RCC 7860 (cell line): Measurements from ENCODE around the gene ELMOD3.
"Not testable (repeated sequence)": the region's sequence is repeated elsewhere in the genome, so short reads cannot be mapped to it uniquely, and the experiment has no call there.

Source experiments
- DNase-seq: peaks from one replicate; pipeline ENCODE4 v3.0.0-alpha.2; 2015; ENCODE audit warnings: low spot score
- FAIRE-seq: peaks from 2 replicates; lab custom pipeline; 2012; peaks lifted over from hg19 to GRCh38; lab: Jason Lieb, UNC

ELMOD3 gene

GRCh38 chr2:85329181-85329651 lies 25.4 kb upstream of the ELMOD3 start:
- no peak for FAIRE-seq
- DNase-seq = no peak

GRCh38 chr2:85329701-85330100 lies 24.9 kb upstream of the ELMOD3 start:
- not testable (repeated sequence) for FAIRE-seq, DNase-seq

DNA sequence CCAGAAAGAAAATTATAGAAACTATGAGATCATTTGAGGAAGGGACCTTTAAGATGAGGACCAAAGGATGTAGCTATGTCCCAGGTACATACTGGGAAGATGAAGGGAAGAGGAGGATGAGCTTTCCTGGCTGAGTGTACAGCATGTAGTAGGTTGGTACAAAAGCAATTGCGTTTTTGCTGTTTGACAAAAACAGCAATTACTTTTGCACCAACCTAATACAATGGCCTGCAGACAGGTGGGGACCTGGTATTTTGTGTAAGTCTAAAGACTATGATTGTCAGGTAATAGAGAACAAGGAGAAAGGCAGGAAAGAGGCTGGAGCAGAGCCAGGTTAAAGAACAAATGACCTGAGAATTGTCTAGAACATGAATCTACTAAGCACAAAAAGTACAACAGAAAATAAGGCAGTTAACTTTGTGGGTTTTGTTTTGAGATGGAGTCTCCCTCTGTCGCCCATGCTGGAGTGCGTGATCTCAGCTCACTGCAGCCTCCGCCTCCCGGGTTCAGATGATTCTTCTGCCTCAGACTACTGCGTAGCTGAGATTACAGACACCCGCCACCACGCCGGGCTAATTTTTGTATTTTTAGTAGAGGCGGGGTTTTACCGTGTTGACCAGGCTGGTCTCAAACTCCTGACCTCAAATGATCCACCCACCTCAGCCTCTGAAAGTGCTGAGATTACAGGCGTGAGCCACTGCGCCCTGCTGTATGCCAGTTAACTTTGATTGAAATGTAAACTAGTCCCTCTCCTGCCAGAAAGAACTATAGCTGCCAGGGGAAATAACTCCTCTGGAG lies 23.5 kb upstream of the ELMOD3 start:
- no peak for FAIRE-seq

DNA sequence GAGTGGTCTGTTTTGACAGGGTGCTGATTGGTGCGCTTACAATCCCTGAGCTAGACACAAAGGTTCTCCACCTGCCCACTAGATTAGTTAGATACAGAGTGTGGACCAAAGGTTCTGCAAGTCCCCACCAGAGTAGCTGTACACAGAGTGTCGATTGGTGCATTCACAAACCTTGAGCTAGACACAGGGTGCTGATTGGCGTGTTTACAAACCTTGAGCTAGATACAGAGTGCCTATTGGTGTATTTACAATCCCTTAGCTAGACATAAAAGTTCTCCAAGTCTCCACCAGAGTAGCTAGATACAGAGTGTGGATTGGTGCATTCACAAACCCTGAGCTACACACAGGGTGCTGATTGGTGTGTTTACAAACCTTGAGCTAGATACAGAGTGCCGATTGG lies 20.7 kb upstream of the ELMOD3 start:
- not testable (repeated sequence) for FAIRE-seq, DNase-seq

More for the DNA sequence above, 23.5 kb upstream of the ELMOD3 start:
- DNase-seq = no peak

- FAIRE-seq (no peak), DNase-seq (no peak)
These were observed 19.6 kb upstream of the ELMOD3 start for GRCh38 chr2:85334928-85335327.

- DNase-seq (no peak), FAIRE-seq (no peak)
These were observed 14.3 kb upstream of the ELMOD3 start for GRCh38 chr2:85340034-85340892.

GRCh38 chr2:85341269-85342029 lies 13.1 kb upstream of the ELMOD3 start:
- DNase-seq (no peak), FAIRE-seq (no peak)

DNA sequence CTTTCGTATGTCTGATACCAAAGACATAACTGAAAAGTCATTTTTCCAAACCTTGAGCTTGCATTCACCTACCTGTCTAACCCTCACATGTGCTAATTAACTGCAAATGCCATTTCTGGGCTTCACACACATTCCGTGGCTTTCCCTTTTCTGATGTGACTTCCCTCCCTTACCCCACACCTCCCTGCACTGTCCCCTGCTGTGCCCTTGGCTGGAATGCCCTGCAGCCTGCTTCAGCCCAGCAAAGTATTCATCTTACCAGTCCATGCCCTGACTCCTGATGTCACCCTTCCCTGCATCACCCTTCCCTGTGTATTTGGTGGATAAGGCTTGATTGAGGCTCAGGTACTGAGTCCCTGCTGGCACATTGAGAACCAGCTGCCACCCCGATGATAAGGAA lies 12.4 kb upstream of the ELMOD3 start:
- DNase-seq = no peak
- FAIRE-seq = no peak

DNA sequence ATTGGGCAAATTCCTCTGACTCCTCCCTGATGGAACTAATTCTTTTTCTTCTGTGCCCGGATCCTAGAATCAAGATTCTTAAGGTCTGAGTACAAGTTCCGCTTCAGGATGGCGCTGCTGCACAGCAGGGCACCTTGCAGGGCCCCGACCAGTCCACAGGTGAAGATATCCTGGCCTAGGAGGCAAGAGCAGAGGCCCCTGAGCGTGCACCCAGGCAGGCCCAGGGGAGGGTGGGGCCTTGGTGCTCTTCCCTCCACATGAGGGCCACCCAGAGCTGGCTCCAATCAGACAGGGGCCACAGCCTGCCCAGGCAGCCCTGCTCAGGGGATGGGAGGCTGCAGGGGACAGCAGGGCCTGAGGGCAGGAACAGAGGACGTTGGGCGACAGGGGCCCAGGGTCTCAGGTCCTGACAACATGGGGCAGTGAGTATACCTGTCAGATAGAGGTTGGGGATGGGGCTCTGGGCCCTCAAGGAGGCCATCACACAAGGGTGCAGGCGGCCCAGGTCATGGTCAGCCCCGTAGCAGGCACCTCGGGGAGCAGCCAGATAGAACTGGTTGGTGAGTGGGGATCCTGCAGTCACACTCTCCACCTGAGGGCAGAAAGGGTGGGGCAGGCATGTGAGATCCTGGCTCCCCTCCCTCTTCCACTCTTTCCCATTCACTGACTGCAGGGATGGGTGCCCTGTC lies 11.2 kb upstream of the ELMOD3 start:
- not testable (repeated sequence) for DNase-seq, FAIRE-seq

DNA sequence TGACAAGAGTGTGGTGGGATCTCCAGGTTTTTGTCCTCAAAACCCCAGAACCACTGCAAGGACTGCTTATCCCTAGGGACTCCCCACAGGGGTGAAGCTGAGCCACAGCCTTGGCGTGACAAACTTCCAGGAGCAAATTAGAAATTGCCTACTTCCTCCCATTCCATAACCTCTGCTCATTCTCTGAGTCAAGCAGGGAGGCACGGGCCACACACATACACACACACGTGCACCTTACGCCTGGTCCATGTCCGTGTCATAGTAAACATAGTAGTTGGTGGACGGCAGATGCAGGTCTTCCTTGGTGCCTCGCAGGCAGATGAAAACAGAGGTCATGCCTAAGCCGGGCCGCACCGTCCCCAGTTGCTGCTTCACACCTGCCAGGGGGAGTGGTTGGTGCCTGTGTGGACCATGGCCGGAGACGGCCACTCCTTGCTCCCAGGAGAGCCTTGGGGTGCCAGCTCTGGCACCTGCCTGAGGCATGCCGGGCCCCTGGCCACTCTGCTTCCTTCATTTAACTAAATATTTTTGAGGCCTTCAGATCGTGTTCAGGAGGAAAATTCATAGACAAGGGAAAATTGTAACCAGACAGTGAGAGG lies 10.1 kb upstream of the ELMOD3 start:
- DNase-seq (no peak), FAIRE-seq (no peak)

- FAIRE-seq (no peak), DNase-seq (no peak)
These were observed 7.0 kb upstream of the ELMOD3 start for GRCh38 chr2:85347599-85347998.

DNA sequence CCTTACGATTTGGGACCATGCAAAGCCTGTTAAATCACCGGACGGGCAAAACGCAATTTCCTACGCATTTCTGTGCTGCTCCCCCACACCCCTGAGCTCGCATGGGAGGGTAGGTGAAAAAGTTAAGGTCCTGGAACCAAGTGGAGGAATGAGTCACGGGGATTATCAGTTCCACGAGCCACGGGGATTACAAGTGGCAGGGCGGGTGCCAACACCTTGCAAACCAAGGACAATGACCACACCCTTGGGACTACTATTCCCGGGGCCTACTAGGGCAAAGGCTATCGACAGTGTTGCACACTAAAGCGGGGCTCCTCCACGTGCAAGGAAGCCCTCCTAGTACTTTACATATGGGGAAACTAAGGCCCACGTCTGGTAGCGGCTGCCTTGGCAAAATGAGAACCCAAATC lies 688 bp upstream of the ELMOD3 start:
- FAIRE-seq (no peak), DNase-seq (peak; percentile 15)

DNA sequence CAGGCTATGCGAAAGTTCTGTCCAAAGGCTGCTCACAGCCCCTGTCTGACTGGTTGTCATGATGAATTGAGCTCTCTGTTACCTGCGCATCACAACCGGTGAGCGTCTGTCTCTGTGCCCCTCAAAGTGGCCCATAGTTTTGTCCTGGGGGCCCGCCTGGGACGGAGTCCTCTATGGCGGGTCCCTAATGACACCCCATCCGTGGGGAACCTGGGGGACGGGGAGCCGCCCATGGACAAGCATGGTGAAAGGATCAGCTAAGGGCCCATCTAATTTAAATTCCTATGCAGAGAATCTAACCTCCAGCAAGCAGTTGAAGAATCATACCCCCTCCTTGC lies 473 bp downstream of the ELMOD3 start:
- DNase-seq (no peak), FAIRE-seq (no peak)

GRCh38 chr2:85355521-85355920 lies 952 bp downstream of the ELMOD3 start:
- DNase-seq = no peak
- FAIRE-seq = no peak

GRCh38 chr2:85356186-85356585 lies 1.6 kb downstream of the ELMOD3 start:
- no peak for FAIRE-seq

GRCh38 chr2:85357736-85358135 lies 3.2 kb downstream of the ELMOD3 start:
- FAIRE-seq (no peak), DNase-seq (no peak)

More at GRCh38 chr2:85356186-85356585, 1.6 kb downstream of the ELMOD3 start:
- no peak for DNase-seq

DNA sequence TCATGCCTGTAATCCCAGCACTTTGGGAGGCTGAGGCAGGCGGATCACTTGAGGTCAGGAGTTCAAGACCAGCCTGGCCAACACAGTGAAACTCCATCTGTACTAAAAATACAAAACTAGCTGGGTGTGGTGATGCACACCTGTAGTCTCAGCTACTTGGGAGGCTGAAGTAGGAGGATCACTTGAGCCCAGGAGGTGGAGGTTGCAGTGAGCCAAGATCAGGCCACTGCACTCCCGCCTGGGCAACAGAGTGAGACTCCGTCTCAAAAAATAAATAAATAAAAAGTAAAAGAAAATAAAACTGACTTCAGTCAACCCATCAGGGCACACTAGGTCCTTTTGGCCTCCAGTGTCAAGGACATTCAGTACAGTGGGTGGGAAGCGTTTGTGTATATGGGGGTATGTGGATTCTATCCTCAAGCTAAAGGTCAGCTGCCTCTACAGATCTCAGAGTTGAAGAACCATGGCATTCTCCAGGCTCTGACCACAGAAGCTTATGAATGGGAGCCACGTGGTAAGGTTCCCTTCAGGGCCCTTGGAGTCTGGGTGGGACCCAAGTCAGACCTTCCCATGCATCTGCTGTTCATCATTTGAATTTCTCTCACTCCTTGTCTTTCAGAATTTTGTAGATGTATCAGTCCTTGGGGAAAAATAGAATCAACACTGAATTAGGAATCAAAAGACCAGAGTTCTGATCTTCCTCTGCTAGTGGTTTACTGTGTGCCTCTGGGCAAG lies 8.3 kb downstream of the ELMOD3 start:
- FAIRE-seq, DNase-seq: not testable (repeated sequence)

- DNase-seq (no peak), FAIRE-seq (no peak)
These were observed 12.6 kb downstream of the ELMOD3 start for GRCh38 chr2:85367180-85367579.

- FAIRE-seq = no peak
- no peak for DNase-seq
These were observed 14.4 kb downstream of the ELMOD3 start for GRCh38 chr2:85368921-85369320.
